SHP77 treated with DMSO at 0.1 percent for 48 hours (cell line): ENCODE data around the gene GABBR2.
"Not testable (repeated sequence)": the region's sequence is repeated elsewhere in the genome, so short reads cannot be mapped to it uniquely, and the experiment has no call there.

Experiments used
- DNase-seq: peaks from one replicate; lab custom pipeline; 2025; lab: John Stamatoyannopoulos, UW

The GABBR2 gene

GRCh38 chr9:98288881-98289280 is 419.9 kb downstream of the GABBR2 start:
- no peak for DNase-seq

GRCh38 chr9:98287384-98287783 is 421.4 kb downstream of the GABBR2 start:
- no peak for DNase-seq

DNA sequence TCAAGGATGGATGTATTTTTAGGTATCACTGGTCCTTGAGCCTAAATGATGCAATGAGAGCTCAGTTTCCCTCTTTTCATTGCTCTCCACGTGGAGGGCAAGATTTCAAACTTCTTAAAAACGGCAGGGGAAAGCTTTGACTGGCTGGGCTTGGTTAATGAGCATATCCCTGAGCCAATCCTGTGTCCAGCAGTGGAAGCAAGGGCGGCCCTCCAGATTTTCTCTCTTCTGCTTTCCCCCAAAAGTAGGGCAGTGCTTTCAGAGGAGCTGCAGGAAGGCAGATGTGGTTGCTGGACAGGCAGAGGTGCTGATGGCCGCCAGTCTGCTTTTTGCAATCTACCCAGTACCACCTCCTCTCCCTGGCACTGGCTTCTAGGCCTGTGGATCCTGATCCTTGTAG is 423.3 kb downstream of the GABBR2 start:
- no peak for DNase-seq

- no peak for DNase-seq
Observed at GRCh38 chr9:98284754-98285153, 424.0 kb downstream of the GABBR2 start.

DNA sequence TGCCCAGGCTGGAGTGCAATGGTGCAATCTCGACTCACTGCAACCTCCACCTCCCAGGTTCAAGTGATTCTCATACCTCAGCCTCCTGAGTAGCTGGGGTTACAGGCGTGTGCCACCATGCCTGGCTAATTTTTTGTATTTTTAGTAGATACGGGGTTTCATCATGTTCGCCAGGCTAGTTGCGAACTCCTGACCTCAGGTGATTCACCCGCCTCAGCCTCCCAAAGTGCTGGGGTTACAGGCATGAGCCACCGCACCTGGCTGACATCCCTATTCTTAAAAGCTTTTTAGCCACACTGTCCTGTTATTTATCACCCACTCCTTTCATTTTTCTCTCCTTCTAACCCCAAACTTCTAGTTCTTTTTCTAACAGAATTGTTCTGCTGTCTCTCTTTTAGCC is 425.6 kb downstream of the GABBR2 start:
- DNase-seq, result not testable (repeated sequence)

- DNase-seq, result no peak
Observed at GRCh38 chr9:98281281-98281680, 427.5 kb downstream of the GABBR2 start.

GRCh38 chr9:98280574-98280973 is 428.2 kb downstream of the GABBR2 start:
- DNase-seq, result no peak

- no peak for DNase-seq
Observed at GRCh38 chr9:98280162-98280561, 428.6 kb downstream of the GABBR2 start.

GRCh38 chr9:98276907-98277469 is 431.7 kb downstream of the GABBR2 start:
- no peak for DNase-seq

DNA sequence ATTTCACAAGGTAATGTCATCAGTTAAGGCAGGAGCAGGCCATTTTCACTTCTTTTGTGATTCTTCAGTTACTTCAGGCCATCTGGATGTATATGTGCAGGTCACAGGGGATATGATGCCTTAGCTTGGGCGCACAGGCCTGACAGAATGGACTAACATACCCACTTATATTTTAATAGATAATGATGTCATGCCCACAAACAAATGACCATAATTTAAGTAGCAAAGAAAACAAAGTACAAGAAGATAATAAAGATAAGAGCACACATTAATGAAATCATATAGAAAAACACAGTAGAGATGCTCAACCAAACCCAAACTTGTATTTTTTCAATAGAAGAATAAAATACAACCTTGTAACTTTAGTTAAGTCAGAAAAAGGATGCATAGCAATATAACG is 433.6 kb downstream of the GABBR2 start:
- no peak for DNase-seq

- no peak for DNase-seq
Observed at GRCh38 chr9:98272083-98272482, 436.7 kb downstream of the GABBR2 start.

DNA sequence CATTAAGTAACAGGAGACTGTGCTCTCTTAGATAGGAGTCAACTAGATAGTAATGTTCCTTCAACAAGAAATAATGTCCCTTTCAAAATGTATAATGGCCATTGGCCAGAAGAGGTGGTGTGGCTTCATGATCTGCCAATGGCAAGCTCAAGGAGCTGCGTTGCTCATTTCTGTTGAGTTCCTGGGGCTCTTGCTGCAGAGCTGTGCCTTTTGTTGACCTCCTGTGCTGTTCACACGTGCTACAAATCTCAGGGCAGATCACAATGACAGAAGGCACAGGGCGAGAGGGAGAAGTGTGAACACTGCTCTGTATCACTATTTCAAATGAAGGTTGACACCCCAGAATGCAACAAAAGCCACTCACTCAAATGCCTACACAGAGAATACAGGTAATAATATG is 437.3 kb downstream of the GABBR2 start:
- DNase-seq, result no peak

- not testable (repeated sequence) for DNase-seq
Observed at GRCh38 chr9:98270284-98270683, 438.5 kb downstream of the GABBR2 start.

DNA sequence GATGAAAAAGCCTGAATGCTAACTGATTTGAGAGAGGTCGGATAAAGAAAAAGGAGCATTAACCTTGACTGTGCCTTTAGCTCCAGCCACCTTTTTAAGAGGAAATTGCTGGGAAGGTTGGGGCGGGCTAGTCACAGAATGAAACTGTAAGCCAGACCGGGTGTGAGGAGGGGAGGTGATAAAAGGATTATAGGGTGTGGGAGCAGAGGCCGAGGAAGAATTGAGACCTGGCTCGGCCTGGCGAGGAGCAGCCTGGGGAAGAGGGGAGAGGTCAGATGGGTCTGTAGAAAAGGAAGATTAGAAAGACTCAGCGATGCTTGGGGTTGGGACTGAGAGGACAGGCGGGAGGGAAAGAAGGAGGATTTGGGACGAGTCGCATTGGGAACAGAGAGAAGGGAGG is 439.1 kb downstream of the GABBR2 start:
- DNase-seq, result not testable (repeated sequence)

DNA sequence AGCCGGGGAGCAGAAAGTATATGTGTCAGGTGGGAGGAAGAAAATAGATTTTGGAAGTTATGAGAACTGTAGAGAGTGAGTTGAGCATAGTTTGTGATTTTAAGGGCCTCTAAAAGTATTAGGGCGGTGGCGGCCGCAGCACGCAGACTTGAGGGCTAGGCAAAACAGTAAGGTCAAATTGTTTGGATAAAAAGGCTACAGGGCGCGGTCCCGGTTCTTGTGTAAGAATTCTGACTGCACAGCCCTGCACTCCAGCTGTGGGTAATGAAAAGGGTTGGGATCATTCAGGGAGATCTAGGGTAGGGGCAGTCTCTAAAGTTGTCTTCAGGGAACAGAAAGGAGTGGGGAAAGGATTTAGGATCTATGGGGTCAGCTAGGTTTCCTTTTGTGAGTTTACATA is 441.2 kb downstream of the GABBR2 start:
- not testable (repeated sequence) for DNase-seq

GRCh38 chr9:98264516-98264915 is 444.2 kb downstream of the GABBR2 start:
- DNase-seq, result no peak

DNA sequence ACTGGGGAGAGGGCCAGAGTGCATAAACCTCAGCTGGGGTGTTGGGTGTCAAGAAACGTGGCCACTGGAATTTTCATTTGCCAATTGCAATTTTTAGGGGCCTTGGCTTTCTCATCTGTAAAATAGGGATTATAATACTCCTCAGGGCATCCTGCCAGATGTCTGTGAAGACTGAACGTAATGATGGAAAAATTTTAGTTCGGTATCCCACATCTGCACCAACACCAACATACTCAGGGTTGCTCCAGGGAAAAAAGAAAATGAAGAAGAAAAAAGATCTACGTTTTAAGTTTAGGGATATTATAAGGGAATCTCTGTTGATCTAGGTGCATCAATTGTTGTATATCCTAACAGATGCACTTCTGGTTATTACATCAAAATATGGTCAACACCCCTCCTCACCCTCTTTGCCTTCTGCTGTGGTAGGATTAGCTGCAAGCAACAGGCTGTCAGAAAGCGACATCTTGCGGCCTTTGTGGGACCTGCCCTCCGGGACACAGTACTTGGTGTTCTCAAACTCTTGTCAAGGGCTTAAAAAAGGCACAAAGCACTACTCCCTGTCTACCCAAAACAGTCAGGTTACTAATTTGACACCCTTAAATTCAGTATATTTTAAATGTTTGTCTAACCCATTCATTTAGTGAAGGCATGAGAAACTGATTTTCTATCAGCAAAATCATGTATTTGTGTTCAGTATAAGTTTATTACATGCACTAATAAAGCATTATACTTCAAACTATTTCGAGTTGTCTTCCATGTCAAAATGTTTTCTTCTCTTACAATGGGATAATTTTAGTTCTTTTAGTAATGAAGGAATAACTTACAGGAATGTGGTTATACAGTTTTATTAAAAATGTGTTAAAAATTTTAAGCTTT is 445.0 kb downstream of the GABBR2 start:
- no peak for DNase-seq

DNA sequence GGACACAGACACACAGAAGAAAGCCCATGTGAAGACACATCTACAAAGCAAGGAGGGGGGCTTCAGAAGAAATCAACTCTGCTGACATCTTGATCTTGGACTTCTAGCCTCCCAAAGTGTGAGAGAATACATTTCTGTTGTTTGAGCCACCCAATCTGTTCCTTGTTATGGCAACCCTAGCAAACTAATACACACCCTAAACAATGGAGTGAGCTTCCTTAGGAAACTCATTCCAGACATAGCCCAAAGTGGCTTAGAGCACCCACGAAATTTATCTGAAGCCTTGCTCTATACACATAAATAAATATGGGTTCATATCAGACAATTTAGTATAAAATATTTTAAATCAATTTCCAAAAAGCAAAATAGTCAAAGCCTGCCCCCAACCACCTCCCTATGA is 445.7 kb downstream of the GABBR2 start:
- DNase-seq, result no peak

- DNase-seq, result no peak
Observed at GRCh38 chr9:98262056-98262455, 446.7 kb downstream of the GABBR2 start.

- no peak for DNase-seq
Observed at GRCh38 chr9:98260635-98261034, 448.1 kb downstream of the GABBR2 start.

- DNase-seq, result no peak
Observed at GRCh38 chr9:98259791-98260190, 448.9 kb downstream of the GABBR2 start.

DNA sequence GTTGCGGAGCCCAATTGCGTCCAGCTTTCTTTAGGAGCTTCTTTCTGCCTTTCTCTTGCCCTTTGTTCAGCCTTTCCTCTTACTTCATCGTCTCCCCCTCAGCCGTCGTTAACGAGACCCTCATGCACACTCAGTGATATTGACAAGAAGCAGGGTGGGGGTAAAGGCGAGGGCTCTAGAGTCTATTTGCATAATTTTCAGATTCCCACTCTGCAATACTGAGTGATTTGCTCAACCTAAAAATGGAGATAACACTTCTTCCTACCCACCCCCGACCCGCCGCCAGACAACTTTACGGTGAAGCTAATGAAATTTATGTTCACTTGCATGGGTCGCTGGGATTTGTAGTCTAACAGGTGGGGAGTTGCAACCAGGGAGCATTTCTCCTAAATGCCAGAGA is 452.0 kb downstream of the GABBR2 start:
- DNase-seq, result peak; percentile 52

GRCh38 chr9:98255578-98256296 is 453.0 kb downstream of the GABBR2 start, which contains the start of gene TBC1D2:
Gene TBC1D2 (minus strand): TSS chr9:98255649. CDS start chr9:98255541, 108 bp downstream.
- DNase-seq, result peak; percentile 89
